ENCODE measurements around the gene SERPINA12.

The SERPINA12 gene

DNA sequence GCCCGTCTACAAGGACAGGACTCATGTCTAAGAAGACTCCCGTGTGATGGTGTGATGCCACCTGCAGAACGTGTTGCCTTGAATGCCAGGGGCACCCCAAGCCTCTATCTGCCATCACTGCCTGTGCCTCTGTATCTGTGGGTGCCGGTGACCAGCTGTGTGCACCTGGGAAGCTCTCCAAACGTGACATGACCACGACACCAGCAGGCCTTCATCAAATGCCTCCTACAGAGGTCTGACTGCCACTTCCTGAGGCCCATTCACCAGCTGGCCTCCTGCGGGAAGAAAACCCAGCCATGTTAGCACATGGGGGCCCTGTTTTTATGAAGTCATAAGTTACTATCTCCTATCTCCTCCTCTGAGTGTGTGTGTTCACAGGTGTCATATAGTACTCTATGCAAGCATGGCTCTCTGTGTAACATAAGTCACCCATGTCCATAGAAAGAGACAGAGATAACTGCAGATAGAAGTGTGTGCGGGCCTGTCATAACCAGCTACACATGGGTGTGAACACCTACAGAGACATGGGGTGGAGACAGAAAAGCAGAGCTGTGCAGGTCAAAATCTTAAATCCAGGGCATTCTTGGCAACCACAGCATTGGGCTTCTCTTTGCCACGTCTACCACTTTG lies 33.7 kb upstream of the SERPINA12 start:
- TF ChIP-seq, protein P1, sequence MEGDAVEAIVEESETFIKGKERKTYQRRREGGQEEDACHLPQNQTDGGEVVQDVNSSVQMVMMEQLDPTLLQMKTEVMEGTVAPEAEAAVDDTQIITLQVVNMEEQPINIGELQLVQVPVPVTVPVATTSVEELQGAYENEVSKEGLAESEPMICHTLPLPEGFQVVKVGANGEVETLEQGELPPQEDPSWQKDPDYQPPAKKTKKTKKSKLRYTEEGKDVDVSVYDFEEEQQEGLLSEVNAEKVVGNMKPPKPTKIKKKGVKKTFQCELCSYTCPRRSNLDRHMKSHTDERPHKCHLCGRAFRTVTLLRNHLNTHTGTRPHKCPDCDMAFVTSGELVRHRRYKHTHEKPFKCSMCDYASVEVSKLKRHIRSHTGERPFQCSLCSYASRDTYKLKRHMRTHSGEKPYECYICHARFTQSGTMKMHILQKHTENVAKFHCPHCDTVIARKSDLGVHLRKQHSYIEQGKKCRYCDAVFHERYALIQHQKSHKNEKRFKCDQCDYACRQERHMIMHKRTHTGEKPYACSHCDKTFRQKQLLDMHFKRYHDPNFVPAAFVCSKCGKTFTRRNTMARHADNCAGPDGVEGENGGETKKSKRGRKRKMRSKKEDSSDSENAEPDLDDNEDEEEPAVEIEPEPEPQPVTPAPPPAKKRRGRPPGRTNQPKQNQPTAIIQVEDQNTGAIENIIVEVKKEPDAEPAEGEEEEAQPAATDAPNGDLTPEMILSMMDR (IDR thresholded peaks at IDR 0.05; ENCODE audit: low read depth, low read length): no peak
- H3K4me3 ChIP-seq (ENCODE audit: low read depth, low read length): no peak overlapping the region

DNA sequence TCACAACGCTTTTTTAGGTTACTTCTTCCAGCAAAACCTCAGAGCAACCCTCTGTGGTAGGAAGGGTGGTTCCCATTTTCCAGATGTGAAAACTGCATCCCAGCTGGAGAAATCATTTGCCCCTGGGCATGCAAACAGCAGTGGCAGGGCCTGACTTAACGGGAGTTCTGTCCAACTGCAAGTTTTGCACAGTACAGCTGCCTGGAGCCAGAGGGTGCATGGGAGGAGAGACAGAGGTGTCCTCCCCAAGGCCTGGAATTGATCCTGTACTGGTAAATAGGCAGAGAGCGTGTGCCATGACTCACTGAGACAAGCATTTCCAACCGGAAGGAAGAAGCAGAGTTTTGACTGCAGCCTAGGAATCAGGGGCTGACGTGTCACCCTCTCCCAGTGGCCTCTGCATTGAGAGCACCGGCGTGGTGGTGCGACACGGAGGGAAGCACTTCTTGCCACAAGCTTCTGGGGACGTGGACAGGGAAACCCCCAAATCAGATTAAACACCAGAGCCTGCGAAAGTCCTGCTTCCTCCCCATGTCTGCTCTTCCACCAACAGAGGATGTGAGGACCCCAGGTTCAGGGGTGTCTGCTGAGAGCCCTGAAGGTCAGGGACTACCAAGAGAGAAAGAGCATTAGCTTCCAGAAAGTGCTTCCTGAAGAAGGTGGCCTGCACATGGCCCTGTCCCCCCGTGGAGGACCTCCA lies 33.0 kb upstream of the SERPINA12 start:
- no peak overlapping the region for H3K4me3 ChIP-seq (ENCODE audit: low read depth, low read length)
- TF ChIP-seq, protein P1 (IDR thresholded peaks at IDR 0.05; ENCODE audit: low read depth, low read length): no peak

DNA sequence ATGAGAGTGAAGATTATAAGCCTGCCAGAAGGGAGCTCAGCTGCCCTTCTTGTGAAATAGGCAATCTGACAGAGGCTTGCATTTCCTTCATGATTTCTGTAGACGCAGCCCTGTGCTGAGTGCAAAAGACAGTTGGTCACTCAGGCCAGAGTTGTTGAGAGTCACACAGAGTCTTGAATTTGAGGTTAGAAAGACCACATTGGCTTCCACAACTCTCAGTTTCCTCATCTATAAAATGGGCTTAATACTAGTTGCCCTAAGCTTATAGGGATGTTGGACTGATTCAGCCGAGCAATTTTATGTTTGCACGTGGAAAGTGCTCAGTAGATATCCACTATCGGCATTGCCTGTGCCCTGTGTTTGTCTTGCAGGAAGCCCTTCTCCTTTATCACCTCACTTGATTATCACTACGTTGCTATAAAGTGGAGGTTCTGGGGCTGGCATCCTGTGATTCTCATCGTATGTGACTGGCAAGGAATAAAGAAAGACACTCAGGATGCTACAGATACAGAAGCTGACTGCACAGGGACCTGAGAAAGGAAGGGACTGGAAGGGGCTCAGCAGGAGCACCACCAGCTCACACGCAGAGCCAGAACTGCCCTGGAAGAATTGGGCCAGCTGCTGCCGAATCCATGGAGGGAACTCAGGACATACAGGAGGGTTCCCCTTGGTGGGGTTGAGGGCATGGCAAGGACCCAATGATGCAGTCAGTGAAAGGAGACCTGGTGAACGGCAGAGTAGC lies 32.1 kb upstream of the SERPINA12 start:
- TF ChIP-seq, protein P1 (IDR thresholded peaks at IDR 0.05; ENCODE audit: low read depth, low read length): no peak
- no peak overlapping the region for H3K4me3 ChIP-seq (ENCODE audit: low read depth, low read length)

DNA sequence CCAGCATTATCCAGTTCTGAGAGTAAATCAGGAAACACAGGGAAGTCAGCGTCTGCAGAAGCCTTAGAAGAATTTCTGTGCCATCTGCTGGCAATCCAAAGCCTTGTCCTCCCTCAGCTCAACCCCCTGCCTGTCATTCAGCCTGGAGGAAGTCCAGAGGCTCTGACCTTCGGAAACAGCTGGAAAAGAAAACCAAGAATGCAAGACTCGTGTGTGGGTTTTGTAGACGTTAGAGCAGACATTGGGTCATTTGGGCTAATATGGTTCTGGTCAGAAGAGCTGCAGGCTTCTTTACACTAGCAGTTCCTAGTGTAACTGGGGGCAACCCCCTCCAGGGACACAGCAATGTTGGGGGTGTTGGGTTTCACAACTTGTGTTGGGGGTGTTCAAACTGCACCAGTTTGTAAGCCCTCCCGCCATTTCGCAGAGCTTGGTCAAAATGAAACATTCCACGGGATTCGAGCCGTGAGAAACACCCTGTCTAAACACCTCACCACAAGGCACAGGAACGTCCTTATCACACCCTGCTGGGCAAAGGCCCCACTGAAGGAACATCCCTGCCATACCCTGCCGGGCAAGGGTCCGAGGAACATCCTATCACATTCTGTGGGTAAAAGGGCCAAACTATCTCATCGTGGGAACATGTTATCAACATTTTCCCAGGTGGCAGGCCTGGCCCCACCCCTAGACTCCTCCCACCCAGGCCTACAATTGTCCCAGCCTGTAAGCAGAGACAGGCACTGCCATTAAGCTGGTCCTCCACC lies 30.9 kb upstream of the SERPINA12 start:
- no peak overlapping the region for H3K4me3 ChIP-seq (ENCODE audit: low read depth, low read length)
- TF ChIP-seq, protein P1 (IDR thresholded peaks at IDR 0.05; ENCODE audit: low read depth, low read length): no peak

DNA sequence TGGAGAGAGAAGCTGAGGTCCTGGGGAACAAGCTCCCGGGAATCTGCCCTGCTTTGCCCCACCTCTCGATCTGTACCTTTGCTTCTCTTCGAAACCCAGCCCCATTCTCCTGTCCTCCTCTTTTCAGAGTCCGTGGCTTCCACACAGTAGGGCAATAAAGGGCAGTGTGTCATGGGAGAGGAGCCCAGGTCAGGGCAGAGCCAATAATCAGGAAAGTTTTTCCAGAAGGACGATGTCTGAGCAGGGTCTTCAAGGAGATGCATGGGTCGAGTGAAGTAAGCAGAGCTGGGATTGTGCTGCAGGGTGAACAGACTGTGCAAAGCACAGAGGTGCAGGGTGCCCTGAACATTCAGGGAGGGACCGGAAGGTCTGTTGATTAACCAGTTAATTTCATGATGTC lies 29.9 kb upstream of the SERPINA12 start:
- TF ChIP-seq, protein P1 (IDR thresholded peaks at IDR 0.05; ENCODE audit: low read depth, low read length): no peak
- H3K4me3 ChIP-seq (ENCODE audit: low read depth, low read length): no peak overlapping the region

DNA sequence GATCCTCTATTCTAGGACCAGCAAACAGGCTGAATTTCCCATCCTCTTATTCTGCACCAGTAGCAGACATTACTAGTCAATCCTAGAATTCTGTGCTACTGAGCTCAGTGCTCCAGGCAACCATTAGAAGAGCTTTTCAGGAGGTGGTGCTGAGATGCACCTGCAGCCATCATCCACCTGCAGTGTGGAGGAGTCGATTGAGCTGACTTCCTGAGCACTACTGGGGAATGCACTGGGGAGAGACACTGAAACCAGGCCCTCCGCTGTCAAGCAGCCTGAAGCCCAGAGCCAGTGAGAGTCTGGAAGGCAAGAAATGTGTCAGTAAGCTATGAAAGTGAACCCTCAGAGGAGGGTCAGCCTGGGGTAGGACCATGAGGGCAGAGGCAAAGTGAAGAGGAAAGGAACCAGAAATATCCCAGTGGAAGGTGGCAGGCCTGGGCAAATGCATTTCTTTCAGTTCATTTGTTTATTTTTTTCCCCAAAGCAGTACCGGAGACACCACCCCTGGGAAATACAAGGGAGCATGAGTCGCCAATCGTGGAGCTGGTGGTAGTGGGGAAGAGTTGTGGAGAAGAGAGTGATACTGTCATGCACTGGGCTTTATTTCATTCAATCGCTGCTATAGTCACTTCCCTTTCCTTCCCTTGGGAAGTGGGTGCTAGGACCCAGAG lies 28.9 kb upstream of the SERPINA12 start:
- H3K4me3 ChIP-seq (ENCODE audit: low read depth, low read length): no peak overlapping the region
- TF ChIP-seq, protein P1 (IDR thresholded peaks at IDR 0.05; ENCODE audit: low read depth, low read length): no peak
